ENCODE results near the gene TUSC2.

- TF ChIP-seq CTCF (conservative IDR thresholded peaks at IDR 0.05 in 1 of 2, IDR thresholded peaks at IDR 0.05 in 1 of 2; ENCODE audit: low read depth in 1 of 2, low read length in 2 of 2) (no peak), EZH2 (IDR thresholded peaks at IDR 0.05; ENCODE audit: low read length, missing control alignments) (no peak)
Observed at GRCh38 chr3:50288387-50289007, 39.5 kb downstream of the TUSC2 start.
